Measurements from ENCODE around the gene CACNB4.

GRCh38 chr2:152022090-152022489 lies 76.8 kb downstream of the CACNB4 start:
- TF ChIP-seq, protein P1, sequence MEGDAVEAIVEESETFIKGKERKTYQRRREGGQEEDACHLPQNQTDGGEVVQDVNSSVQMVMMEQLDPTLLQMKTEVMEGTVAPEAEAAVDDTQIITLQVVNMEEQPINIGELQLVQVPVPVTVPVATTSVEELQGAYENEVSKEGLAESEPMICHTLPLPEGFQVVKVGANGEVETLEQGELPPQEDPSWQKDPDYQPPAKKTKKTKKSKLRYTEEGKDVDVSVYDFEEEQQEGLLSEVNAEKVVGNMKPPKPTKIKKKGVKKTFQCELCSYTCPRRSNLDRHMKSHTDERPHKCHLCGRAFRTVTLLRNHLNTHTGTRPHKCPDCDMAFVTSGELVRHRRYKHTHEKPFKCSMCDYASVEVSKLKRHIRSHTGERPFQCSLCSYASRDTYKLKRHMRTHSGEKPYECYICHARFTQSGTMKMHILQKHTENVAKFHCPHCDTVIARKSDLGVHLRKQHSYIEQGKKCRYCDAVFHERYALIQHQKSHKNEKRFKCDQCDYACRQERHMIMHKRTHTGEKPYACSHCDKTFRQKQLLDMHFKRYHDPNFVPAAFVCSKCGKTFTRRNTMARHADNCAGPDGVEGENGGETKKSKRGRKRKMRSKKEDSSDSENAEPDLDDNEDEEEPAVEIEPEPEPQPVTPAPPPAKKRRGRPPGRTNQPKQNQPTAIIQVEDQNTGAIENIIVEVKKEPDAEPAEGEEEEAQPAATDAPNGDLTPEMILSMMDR (IDR thresholded peaks at IDR 0.05; ENCODE audit: poor library complexity, severe bottlenecking) = no peak
- TF ChIP-seq TAF1 (IDR thresholded peaks at IDR 0.05; ENCODE audit: low read depth) (no peak), RAD21 (conservative IDR thresholded peaks at IDR 0.05) (no peak), EZH2 (IDR thresholded peaks at IDR 0.05; ENCODE audit: borderline replicate concordance, insufficient read depth, low read length, poor library complexity, severe bottlenecking) (no peak), POLR2AphosphoS5 (IDR thresholded peaks at IDR 0.05) (no peak), EP300 (conservative IDR thresholded peaks at IDR 0.05; ENCODE audit: poor library complexity, severe bottlenecking) (no peak)
